Transverse colon (tissue), 4 donors: ENCODE measurements around the gene PRLH.

Experiments used
- CTCF ChIP-seq, 5 experiments: fragments of 200-600 bp in 3 of 5; fragments of 450-650 bp in 2 of 5; sonication (generic) in 3 of 5; IDR thresholded peaks; 1 replicate in 2 of 5; 2 replicates in 3 of 5; pipeline ENCODE4 v1.5.1; 2016 to 2017; ENCODE audit warnings: antibody characterized with exemption in 5 of 5, inconsistent platforms in 3 of 5, mild to moderate bottlenecking in 2 of 5, moderate library complexity in 1 of 5
- POLR2AphosphoS5 ChIP-seq, 3 donors: sonication (generic); formaldehyde crosslinking; IDR thresholded peaks; one replicate each; pipeline ENCODE4 v1.6.1; 2016; ENCODE audit warnings: antibody characterized with exemption in 3 of 3

GRCh38 chr2:237573721-237574415, 7.5 kb downstream of the PRLH start:
- TF ChIP-seq CTCF (IDR thresholded peaks at IDR 0.05): no peak
- no peak for TF ChIP-seq POLR2AphosphoS5 (IDR thresholded peaks at IDR 0.05)
